ENCODE data around the gene TUBB8B. TPM values are rescaled to one million over a fixed set of nuclear protein-coding genes. Genes with fewer than 3 reads are reported as not detected.
"Not testable (repeated sequence)": the region's sequence is repeated elsewhere in the genome, so short reads cannot be mapped to it uniquely, and the experiment has no call there.

The TUBB8B gene
- not detected in 2 replicates for total RNA-seq

GRCh38 chr18:49176-49665 lies at the start of gene TUBB8B:
Gene TUBB8B, minus strand, starts transcription at chr18:49615. Its CDS starts 58 bp downstream, at chr18:49557.
- not testable (repeated sequence) for FAIRE-seq; H3K36me3 ChIP-seq (ENCODE audit: control insufficient read depth, insufficient read depth, low read length); H3K27me3 ChIP-seq (ENCODE audit: control insufficient read depth, insufficient read depth, low read length); H3K4me3 ChIP-seq (ENCODE audit: low read depth, low read length); DNase-seq (ENCODE audit: low read depth)

- H3K27me3 ChIP-seq (ENCODE audit: control insufficient read depth, insufficient read depth, low read length); H3K36me3 ChIP-seq (ENCODE audit: control insufficient read depth, insufficient read depth, low read length); FAIRE-seq; H3K4me3 ChIP-seq (ENCODE audit: low read depth, low read length); DNase-seq (ENCODE audit: low read depth): not testable (repeated sequence)
- TF ChIP-seq CTCF (IDR thresholded peaks at IDR 0.05; ENCODE audit: insufficient read depth, low read length, severe bottlenecking), result peak; percentile 12
These were observed 48.0 kb upstream of the TUBB8B start for GRCh38 chr18:97252-97914.

GRCh38 chr18:96767-97131 lies 47.3 kb upstream of the TUBB8B start:
- not testable (repeated sequence) for H3K36me3 ChIP-seq (ENCODE audit: control insufficient read depth, insufficient read depth, low read length); H3K27me3 ChIP-seq (ENCODE audit: control insufficient read depth, insufficient read depth, low read length); DNase-seq (ENCODE audit: low read depth); H3K4me3 ChIP-seq (ENCODE audit: low read depth, low read length); FAIRE-seq

DNA sequence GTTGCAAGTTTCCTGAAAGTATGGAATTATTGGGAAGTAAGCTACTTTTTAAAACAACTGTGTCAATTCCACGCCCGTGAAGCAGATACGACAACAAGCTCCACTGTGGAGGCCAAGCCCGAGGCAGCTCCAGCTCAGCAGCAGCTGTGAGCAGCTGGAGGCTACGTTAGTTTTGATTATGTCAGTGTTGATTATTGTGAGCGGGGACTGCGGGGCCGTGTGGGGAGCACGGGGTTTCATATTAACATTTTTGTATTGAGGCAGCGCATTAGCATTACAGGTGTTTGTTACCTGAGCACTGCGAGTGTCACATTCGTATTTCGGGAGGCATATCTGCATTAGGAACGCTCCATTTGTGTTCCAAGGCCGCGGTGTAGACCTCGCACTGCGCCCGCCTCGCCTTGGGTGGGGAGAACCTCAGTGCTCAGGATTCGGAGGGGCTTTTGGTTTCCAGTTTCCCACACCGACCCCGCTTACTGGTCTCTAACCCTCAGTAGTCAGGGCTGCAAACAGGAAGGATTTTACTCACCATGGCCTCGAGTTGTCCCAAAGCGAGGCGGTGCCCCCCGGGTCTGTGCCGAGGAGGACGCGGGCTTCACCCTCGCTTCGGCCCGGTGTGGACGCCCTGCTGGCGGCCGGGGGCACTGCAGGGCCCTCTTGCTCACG lies 46.8 kb upstream of the TUBB8B start:
- not testable (repeated sequence) for FAIRE-seq; H3K4me3 ChIP-seq (ENCODE audit: low read depth, low read length); DNase-seq (ENCODE audit: low read depth); H3K36me3 ChIP-seq (ENCODE audit: control insufficient read depth, insufficient read depth, low read length); H3K27me3 ChIP-seq (ENCODE audit: control insufficient read depth, insufficient read depth, low read length)

DNA sequence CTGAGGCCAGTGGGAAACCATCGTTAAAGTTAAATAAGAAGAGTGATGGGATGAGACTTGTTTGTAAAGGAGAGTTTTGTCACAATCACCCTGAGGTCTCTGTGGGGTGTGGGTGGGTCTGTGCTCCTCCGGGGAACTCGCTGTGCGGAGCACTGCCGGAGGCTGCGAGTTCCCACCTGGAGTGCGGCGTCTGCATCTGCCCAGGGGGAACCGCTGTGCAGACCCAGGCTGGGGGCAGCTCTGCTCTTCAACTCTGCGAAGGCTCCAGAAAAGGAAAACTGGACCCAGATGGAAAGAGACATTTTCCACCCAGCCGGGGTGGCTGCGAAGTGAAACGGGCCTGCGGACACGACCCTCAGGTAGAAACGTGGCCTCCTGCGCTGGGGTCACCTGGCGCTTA lies 46.2 kb upstream of the TUBB8B start:
- DNase-seq (ENCODE audit: low read depth); H3K4me3 ChIP-seq (ENCODE audit: low read depth, low read length); FAIRE-seq; H3K36me3 ChIP-seq (ENCODE audit: control insufficient read depth, insufficient read depth, low read length); H3K27me3 ChIP-seq (ENCODE audit: control insufficient read depth, insufficient read depth, low read length): not testable (repeated sequence)

GRCh38 chr18:93897-94408 lies 44.5 kb upstream of the TUBB8B start:
- not testable (repeated sequence) for H3K36me3 ChIP-seq (ENCODE audit: control insufficient read depth, insufficient read depth, low read length); DNase-seq (ENCODE audit: low read depth); FAIRE-seq; H3K27me3 ChIP-seq (ENCODE audit: control insufficient read depth, insufficient read depth, low read length); H3K4me3 ChIP-seq (ENCODE audit: low read depth, low read length)

GRCh38 chr18:91561-91960 lies 42.1 kb upstream of the TUBB8B start:
- not testable (repeated sequence) for H3K27me3 ChIP-seq (ENCODE audit: control insufficient read depth, insufficient read depth, low read length); DNase-seq (ENCODE audit: low read depth); H3K4me3 ChIP-seq (ENCODE audit: low read depth, low read length); FAIRE-seq; H3K36me3 ChIP-seq (ENCODE audit: control insufficient read depth, insufficient read depth, low read length)

DNA sequence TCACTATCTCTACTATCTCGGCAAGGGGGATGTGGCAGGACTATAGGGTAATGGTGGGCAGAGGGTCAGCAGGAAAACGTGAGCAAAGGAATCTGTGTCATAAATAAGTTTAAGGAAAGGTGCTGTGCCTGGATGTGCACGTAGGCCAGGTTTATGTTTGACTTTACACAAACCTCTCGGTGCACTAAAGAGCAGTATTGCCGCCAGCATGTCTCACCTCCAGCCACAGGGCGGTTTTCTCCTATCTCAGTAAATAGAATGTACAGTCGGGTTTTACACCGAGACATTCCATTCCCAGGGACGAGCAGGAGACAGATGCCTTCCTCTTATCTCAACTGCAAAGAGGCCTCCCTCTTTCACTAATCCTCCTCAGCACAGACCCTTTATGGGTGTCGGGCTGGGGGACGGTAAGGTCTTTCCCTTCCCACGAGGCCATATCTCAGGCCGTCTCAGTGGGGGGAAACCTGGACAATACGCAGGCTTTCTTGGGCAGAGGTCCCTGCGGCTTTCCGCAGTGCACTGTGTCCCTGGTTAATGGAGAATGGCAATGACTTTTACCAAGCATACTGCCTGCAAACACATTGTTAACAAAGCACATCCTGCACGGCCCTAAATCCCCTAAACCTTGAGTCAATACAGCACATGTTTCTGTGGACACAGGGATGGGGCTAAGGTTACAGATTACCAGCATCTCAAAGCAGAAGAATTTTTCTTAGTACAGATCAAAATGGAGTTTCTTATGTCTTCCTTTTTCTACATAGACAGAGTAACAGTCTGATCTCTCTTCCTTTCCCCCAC lies 41.2 kb upstream of the TUBB8B start:
- FAIRE-seq; H3K27me3 ChIP-seq (ENCODE audit: control insufficient read depth, insufficient read depth, low read length); H3K4me3 ChIP-seq (ENCODE audit: low read depth, low read length); H3K36me3 ChIP-seq (ENCODE audit: control insufficient read depth, insufficient read depth, low read length); DNase-seq (ENCODE audit: low read depth): not testable (repeated sequence)

GRCh38 chr18:89124-89523 lies 39.7 kb upstream of the TUBB8B start:
- H3K36me3 ChIP-seq (ENCODE audit: control insufficient read depth, insufficient read depth, low read length); H3K27me3 ChIP-seq (ENCODE audit: control insufficient read depth, insufficient read depth, low read length); H3K4me3 ChIP-seq (ENCODE audit: low read depth, low read length); DNase-seq (ENCODE audit: low read depth); FAIRE-seq: not testable (repeated sequence)

DNA sequence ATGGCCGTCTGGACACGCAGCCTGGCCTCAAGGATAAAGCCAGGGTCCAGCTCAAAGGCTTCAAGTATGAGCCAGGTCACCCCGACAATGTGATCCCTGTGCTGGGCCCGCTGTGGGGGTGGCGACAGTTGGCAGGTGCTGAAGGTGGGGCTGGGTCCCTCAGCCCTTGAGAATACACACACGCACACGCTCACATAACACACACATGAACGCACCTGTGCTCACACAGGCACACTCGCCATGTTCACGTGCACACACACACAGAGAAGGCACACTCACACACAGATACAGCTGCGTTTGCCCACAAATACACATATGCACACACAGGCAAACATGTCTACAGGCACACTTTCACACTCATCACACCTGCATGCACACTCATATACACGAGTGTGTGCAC lies 35.4 kb upstream of the TUBB8B start:
- not testable (repeated sequence) for H3K27me3 ChIP-seq (ENCODE audit: control insufficient read depth, insufficient read depth, low read length); FAIRE-seq; DNase-seq (ENCODE audit: low read depth); H3K4me3 ChIP-seq (ENCODE audit: low read depth, low read length); H3K36me3 ChIP-seq (ENCODE audit: control insufficient read depth, insufficient read depth, low read length)

DNA sequence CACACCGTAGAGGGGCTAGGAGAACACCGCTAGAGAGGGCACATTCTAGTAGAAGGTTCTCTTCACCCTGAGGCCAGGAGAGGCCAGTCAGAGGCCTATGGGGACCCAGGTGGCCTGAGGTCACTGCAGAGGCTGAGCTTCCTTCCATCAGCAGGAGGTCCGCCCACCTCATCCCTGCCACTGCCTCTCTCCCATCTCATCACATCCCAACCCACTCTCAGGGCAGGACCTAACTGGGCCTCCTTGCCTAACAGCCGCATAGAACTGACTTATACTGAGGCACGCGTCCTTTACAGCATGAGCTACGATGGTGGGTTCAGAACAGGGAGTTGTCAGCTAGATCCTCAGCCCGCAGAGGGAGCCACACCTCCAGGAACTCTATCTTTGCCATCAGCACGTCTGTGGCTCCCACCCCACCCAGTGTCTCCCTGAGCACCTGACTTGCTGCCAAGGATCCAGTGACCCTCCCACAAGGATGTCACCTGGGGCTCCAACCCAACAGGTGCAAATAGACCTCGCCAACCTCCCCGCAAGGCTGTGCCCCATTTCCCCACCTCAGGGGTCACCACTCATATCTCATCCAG lies 33.3 kb upstream of the TUBB8B start:
- not testable (repeated sequence) for H3K4me3 ChIP-seq (ENCODE audit: low read depth, low read length); H3K36me3 ChIP-seq (ENCODE audit: control insufficient read depth, insufficient read depth, low read length); H3K27me3 ChIP-seq (ENCODE audit: control insufficient read depth, insufficient read depth, low read length); FAIRE-seq; DNase-seq (ENCODE audit: low read depth)

GRCh38 chr18:80881-81280 lies 31.5 kb upstream of the TUBB8B start:
- peak; percentile 99 for FAIRE-seq
- H3K27me3 ChIP-seq (ENCODE audit: control insufficient read depth, insufficient read depth, low read length); H3K4me3 ChIP-seq (ENCODE audit: low read depth, low read length); DNase-seq (ENCODE audit: low read depth); H3K36me3 ChIP-seq (ENCODE audit: control insufficient read depth, insufficient read depth, low read length): not testable (repeated sequence)

GRCh38 chr18:80202-80601 lies 30.8 kb upstream of the TUBB8B start:
- not testable (repeated sequence) for FAIRE-seq; H3K27me3 ChIP-seq (ENCODE audit: control insufficient read depth, insufficient read depth, low read length); H3K4me3 ChIP-seq (ENCODE audit: low read depth, low read length); DNase-seq (ENCODE audit: low read depth); H3K36me3 ChIP-seq (ENCODE audit: control insufficient read depth, insufficient read depth, low read length)

Measured in bronchial epithelial cell (primary cell).